ENCODE results near the gene MSH6.

MSH6 gene

GRCh38 chr2:47838686-47839085, 55.7 kb downstream of the MSH6 start:
- H3K27me3 ChIP-seq (replicated peaks; ENCODE audit: insufficient read depth, low read length) = no peaks in the 10 kb centered on the region
- DNase-seq = no peak
- H3K9me3 ChIP-seq (replicated peaks; ENCODE audit: insufficient read depth, low read length) = no peaks in the 10 kb centered on the region

GRCh38 chr2:47842846-47843245, 59.9 kb downstream of the MSH6 start:
- DNase-seq = no peak
- no peaks in the 10 kb centered on the region for H3K9me3 ChIP-seq (replicated peaks; ENCODE audit: insufficient read depth, low read length)
- H3K27ac ChIP-seq (ENCODE audit: low read length) = no peak overlapping the region
- no peaks in the 10 kb centered on the region for H3K4me1 ChIP-seq (ENCODE audit: low read length)
- no peak overlapping the region for H2AFZ ChIP-seq (ENCODE audit: low read length)
- no peaks in the 10 kb centered on the region for H3F3A ChIP-seq (ENCODE audit: insufficient read depth, low read length)
- no peaks in the 10 kb centered on the region for H3K27me3 ChIP-seq (replicated peaks; ENCODE audit: insufficient read depth, low read length)
- H3K4me2 ChIP-seq (ENCODE audit: low read depth, low read length) = no peak overlapping the region
- H3K4me3 ChIP-seq (ENCODE audit: low read length) = no peak overlapping the region
- H4K20me1 ChIP-seq (ENCODE audit: insufficient read depth, low read length) = 0 out of 2 replicates have a peak, but pooled peaks cover 8% of the 10 kb centered on the region
- H3K79me2 ChIP-seq (ENCODE audit: low read length) = peaks cover 76% of the 10 kb centered on the region
- H3K36me3 ChIP-seq (replicated peaks; ENCODE audit: insufficient read depth, low read length) = peaks cover 11% of the 10 kb centered on the region; the same call in 1 of the 2 replicates
- TF ChIP-seq EZH2phosphoT487 (IDR thresholded peaks at IDR 0.05; ENCODE audit: low read length) = no peak
- no peak for TF ChIP-seq CTCF (IDR thresholded peaks at IDR 0.05; ENCODE audit: low read length)
- no peak for TF ChIP-seq EZH2 (optimal IDR thresholded peaks at IDR 0.05; ENCODE audit: low read depth, low read length)
- H3K9ac ChIP-seq (ENCODE audit: low read length) = no peak overlapping the region
- H3K9me2 ChIP-seq (replicated peaks; ENCODE audit: insufficient read depth, low read length) = no peaks in the 10 kb centered on the region

More at GRCh38 chr2:47838686-47839085, 55.7 kb downstream of the MSH6 start:
- no peak for TF ChIP-seq EZH2 (optimal IDR thresholded peaks at IDR 0.05; ENCODE audit: low read depth, low read length)
- no peak for TF ChIP-seq EZH2phosphoT487 (IDR thresholded peaks at IDR 0.05; ENCODE audit: low read length)
- no peak for TF ChIP-seq CTCF (IDR thresholded peaks at IDR 0.05; ENCODE audit: low read length)
- Histone ChIP-seq H3K9me2 (replicated peaks; ENCODE audit: insufficient read depth, low read length) (no peaks in the 10 kb centered on the region), H3K4me1 (ENCODE audit: low read length) (no peaks in the 10 kb centered on the region), H3K9ac (ENCODE audit: low read length) (no peak overlapping the region), H3K4me3 (ENCODE audit: low read length) (no peak overlapping the region), H3K27ac (ENCODE audit: low read length) (no peak overlapping the region), H4K20me1 (ENCODE audit: insufficient read depth, low read length) (0 out of 2 replicates have a peak, but pooled peaks cover 8% of the 10 kb centered on the region), H3F3A (ENCODE audit: insufficient read depth, low read length) (peaks cover 2% of the 10 kb centered on the region; the same call in 1 of the 2 replicates), H3K79me2 (ENCODE audit: low read length) (peaks cover 41% of the 10 kb centered on the region), H2AFZ (ENCODE audit: low read length) (no peak overlapping the region), H3K4me2 (ENCODE audit: low read depth, low read length) (no peak overlapping the region), H3K36me3 (replicated peaks; ENCODE audit: insufficient read depth, low read length) (peaks cover 20% of the 10 kb centered on the region)

GRCh38 chr2:47843407-47843806, 60.5 kb downstream of the MSH6 start:
- Histone ChIP-seq H4K20me1 (ENCODE audit: insufficient read depth, low read length) (0 out of 2 replicates have a peak, but pooled peaks cover 8% of the 10 kb centered on the region), H3K9ac (ENCODE audit: low read length) (no peak overlapping the region), H3K4me3 (ENCODE audit: low read length) (no peak overlapping the region), H3K27ac (ENCODE audit: low read length) (no peak overlapping the region), H3K36me3 (replicated peaks; ENCODE audit: insufficient read depth, low read length) (peaks cover 11% of the 10 kb centered on the region; the same call in 1 of the 2 replicates), H3F3A (ENCODE audit: insufficient read depth, low read length) (no peaks in the 10 kb centered on the region), H3K27me3 (replicated peaks; ENCODE audit: insufficient read depth, low read length) (no peaks in the 10 kb centered on the region), H3K79me2 (ENCODE audit: low read length) (peaks cover 82% of the 10 kb centered on the region), H2AFZ (ENCODE audit: low read length) (no peak overlapping the region), H3K9me3 (replicated peaks; ENCODE audit: insufficient read depth, low read length) (no peaks in the 10 kb centered on the region), H3K9me2 (replicated peaks; ENCODE audit: insufficient read depth, low read length) (no peaks in the 10 kb centered on the region), H3K4me2 (ENCODE audit: low read depth, low read length) (no peak overlapping the region), H3K4me1 (ENCODE audit: low read length) (no peaks in the 10 kb centered on the region)
- TF ChIP-seq CTCF (IDR thresholded peaks at IDR 0.05; ENCODE audit: low read length) (no peak), EZH2phosphoT487 (IDR thresholded peaks at IDR 0.05; ENCODE audit: low read length) (no peak), EZH2 (optimal IDR thresholded peaks at IDR 0.05; ENCODE audit: low read depth, low read length) (no peak)
- DNase-seq = no peak
